Measurements from ENCODE around the gene FPR1.

DNA sequence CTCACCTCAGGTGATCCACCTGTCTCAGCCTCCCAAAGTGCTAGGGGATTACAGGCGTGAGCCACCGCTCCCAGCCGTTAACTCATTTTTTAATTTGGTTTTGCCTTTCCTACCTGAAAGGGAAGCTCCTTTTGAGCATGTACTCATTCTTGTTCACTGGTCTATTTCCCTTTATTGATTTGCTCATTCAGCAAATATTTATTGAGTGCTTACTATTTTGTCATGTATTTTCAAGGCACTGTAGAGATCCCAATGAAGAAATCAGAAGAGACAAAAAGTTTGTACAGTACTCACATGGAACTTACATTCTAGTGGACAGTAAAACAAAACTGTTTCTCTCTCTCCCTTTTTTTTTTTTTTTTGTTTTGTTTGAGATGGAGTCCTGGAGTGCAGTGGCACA is 44.8 kb downstream of the FPR1 start:
- no peak for TF ChIP-seq ARNT (IDR thresholded peaks at IDR 0.05)
- TF ChIP-seq SP1 (IDR thresholded peaks at IDR 0.05), result no peak
- TF ChIP-seq SUZ12 (IDR thresholded peaks at IDR 0.05), result no peak
- TF ChIP-seq L3MBTL2 (conservative IDR thresholded peaks at IDR 0.05), result no peak
- no peak for TF ChIP-seq ELF4 (IDR thresholded peaks at IDR 0.05)

Data from HEK293T (cell line).